PC-3 (cell line): ENCODE data around the gene MMD.

Source experiments
- EZH2 ChIP-seq: fragments of 300-600 bp; sonication (generic); IDR thresholded peaks from one replicate; pipeline ENCODE4 v1.6.1; 2017; ENCODE audit warnings: antibody characterized with exemption, mild to moderate bottlenecking, low read length; ENCODE audit not compliant: unreplicated experiment
- TF ChIP-seq, protein P1 (sequence below): fragments of 300-600 bp; sonication (generic); conservative IDR thresholded peaks from 2 replicates; pipeline ENCODE4 v1.5.1; 2017; ENCODE audit warnings: antibody characterized with exemption, low read depth, mild to moderate bottlenecking, low read length

DNA sequence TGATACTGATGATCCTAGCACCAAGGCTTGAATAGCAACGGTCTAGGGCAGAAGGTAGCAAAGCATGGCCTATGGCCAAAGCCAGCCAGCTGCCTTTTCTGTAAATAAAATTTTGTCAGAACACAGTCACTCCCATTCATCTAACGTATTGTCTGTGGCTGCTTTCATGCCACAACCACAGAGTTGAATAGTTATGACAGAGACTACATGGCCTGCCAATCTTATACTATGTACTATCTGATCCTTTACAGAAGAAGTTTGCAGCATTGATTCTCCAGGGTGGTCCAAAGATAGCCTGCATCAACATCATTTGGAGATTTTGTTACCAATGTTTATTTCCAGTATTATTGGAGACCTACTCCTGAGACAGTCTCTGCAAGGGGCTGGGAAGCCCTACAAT lies 19.9 kb upstream of the MMD start:
- no peak for TF ChIP-seq EZH2
- TF ChIP-seq, protein P1, sequence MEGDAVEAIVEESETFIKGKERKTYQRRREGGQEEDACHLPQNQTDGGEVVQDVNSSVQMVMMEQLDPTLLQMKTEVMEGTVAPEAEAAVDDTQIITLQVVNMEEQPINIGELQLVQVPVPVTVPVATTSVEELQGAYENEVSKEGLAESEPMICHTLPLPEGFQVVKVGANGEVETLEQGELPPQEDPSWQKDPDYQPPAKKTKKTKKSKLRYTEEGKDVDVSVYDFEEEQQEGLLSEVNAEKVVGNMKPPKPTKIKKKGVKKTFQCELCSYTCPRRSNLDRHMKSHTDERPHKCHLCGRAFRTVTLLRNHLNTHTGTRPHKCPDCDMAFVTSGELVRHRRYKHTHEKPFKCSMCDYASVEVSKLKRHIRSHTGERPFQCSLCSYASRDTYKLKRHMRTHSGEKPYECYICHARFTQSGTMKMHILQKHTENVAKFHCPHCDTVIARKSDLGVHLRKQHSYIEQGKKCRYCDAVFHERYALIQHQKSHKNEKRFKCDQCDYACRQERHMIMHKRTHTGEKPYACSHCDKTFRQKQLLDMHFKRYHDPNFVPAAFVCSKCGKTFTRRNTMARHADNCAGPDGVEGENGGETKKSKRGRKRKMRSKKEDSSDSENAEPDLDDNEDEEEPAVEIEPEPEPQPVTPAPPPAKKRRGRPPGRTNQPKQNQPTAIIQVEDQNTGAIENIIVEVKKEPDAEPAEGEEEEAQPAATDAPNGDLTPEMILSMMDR = no peak
